NCI-H526 (cell line): ENCODE data around the gene FNBP1.

ENCODE experiments used
- DNase-seq, 2 experiments: peaks; one replicate each; lab custom pipeline; 2025; lab: John Stamatoyannopoulos, UW

FNBP1 gene

GRCh38 chr9:130042885-130043653 lies at the start of gene FNBP1:
TSS of gene FNBP1 (minus strand) at chr9:130043189. CDS start at chr9:130042975, 214 bp downstream.
- peak; percentile 40 to 85 for DNase-seq

- no peak for DNase-seq
These were observed 47.9 kb upstream of the FNBP1 start for GRCh38 chr9:130090915-130091314.

GRCh38 chr9:130089141-130089540 lies 46.2 kb upstream of the FNBP1 start:
- no peak for DNase-seq

DNA sequence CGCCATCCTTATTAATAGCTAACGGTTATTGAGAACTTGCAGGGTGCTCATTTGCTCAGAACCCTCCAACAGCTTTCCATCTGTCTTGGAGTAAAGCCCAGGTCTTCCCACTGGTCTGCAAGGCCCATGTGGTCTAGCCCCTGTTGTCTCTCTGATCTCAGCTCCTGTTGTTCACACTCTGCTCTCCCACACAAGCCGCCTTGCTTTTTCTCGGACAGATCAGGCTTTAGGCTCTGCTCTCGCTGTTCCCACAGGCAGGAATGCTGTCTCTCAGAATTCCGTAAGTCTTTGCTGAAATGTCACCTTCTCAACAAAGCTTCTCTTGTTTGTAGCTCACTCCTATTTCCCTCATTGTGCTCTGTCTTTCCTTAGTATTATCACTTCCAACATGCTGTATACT lies 45.1 kb upstream of the FNBP1 start:
- DNase-seq = no peak

DNA sequence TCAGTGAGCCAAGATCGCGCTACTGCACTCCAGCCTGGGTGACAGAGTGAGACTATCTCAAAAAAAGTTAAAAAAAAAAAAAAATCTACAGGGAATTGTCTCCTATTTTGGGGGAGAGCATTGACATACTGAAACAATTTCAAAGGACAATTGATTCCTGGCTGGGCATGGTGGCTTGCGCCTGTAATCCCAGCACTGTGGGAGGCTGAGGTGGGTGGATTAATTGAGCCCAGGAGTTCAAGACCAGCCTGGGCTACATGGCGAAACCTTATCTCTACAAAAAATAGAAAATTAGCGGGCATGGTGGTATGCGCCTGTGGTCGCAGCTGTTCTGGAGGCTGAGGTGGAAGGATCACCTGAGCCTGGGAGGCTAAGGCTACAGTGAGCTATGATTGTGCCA lies 41.3 kb upstream of the FNBP1 start:
- no peak for DNase-seq

DNA sequence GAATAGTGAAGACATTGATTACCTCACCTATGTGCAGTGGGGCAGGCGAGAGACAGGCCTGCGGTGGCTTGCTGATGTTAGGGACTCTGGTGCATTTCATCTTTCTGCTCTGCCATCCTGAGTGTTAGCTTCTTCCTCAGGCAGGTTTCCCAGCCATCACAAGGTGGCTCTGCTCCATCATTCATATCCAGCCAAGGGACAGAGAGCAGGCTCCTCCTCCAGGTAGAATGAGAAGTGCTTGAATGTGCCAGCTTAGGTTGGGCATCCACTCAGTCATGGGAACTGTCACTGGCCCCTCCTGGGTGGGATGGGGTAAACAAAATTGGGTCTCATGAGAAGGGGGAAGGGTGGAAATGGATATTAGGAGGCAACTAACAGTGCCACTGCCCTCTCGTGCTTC lies 35.6 kb upstream of the FNBP1 start:
- DNase-seq = no peak

GRCh38 chr9:130073373-130073772 lies 30.4 kb upstream of the FNBP1 start:
- no peak for DNase-seq

- DNase-seq = no peak
These were observed 29.7 kb upstream of the FNBP1 start for GRCh38 chr9:130072515-130073235.

DNA sequence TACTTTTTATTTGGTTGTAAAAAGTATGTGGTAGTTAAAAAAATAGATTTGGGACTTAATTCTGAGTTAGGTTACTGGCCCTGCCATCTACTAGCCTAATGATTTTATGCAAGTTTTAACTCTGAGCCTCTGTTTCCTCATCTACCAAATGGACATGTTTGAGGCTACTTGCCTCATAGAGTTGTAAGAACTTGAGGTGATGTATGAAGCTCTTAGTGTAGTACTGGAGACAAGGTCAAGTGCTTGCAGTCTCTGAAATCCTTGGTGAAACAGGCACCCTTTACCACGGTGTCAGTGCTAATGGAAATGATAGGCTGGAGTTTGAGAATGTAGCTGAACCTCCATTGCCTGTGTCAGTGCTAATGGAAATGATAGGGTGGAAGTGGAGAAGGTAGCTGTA lies 26.1 kb upstream of the FNBP1 start:
- DNase-seq = no peak

DNA sequence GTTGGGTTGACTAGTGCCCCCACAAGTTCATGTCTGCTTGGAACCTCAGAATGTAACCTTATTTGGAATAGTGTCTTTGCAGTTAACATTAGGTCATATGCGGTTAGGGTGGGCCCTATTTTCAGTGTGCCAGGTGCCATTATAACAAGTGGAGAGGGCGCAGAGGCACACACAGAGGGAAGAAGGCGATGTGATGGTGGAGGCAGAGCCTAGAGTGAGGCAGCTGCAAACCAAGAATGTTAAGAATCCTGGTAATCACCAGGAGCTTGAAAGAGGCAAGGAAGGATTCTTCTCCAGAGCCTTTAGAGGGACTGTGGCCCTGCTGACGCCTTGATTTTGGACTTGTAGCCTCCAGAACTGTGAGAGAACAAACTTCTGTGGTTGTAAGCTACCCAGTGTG lies 21.6 kb upstream of the FNBP1 start:
- DNase-seq = no peak

- no peak for DNase-seq
These were observed 19.8 kb upstream of the FNBP1 start for GRCh38 chr9:130062750-130063149.

DNA sequence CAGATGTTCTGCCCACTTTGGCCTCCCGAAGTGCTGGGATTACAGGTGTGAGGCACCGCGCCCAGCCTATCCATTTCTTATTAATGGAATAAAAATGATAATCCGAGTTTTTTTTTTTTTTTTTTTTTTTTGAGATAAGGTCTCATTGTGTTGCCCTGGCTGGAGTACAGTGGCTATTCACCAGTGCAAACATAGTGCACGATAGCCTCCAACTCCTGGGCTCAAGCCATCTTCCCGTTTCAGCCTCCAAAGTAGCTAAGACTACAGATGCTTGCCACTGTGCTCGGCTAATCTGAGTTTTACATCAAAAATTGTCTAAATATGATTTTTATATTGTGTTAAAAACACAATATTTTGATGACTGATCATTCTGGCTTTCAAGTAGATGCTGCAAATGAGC lies 17.3 kb upstream of the FNBP1 start:
- DNase-seq = no peak

- no peak for DNase-seq
These were observed 15.9 kb upstream of the FNBP1 start for GRCh38 chr9:130058887-130059286.

- no peak for DNase-seq
These were observed 15.2 kb upstream of the FNBP1 start for GRCh38 chr9:130058154-130058553.

- DNase-seq = no peak
These were observed 11.8 kb upstream of the FNBP1 start for GRCh38 chr9:130054820-130055219.

- DNase-seq = peak in 1 of 2 experiments; percentile 10
These were observed 11.4 kb upstream of the FNBP1 start for GRCh38 chr9:130054325-130054786.

- DNase-seq = peak in 1 of 2 experiments; percentile 69
These were observed 10.7 kb upstream of the FNBP1 start, which contains the start of gene GPR107 for GRCh38 chr9:130053504-130054324. TSS of gene GPR107 (plus strand) at chr9:130053906. CDS start at chr9:130053933, 27 bp downstream.

GRCh38 chr9:130053109-130053503 lies 10.1 kb upstream of the FNBP1 start:
- no peak for DNase-seq

DNA sequence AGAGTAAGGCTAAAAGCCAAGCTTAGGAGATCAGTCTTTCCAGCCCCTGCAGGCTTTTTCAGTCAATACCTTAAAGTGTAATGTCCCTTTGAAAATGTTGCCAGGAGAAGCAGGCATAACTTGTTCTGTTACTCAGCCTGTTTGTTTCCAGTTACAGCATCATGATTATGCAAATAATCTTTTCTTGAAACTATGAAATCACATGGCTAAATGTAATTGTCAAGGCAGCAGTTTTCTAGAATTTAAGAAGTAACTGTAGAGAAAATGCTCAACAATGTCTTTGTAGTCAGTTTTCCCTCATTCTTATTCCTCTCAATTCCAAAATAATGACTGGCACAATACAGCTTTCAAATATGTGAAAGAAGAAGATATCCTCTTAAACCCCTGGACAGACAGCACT lies 8.9 kb upstream of the FNBP1 start:
- DNase-seq = peak; percentile 42 to 45

DNA sequence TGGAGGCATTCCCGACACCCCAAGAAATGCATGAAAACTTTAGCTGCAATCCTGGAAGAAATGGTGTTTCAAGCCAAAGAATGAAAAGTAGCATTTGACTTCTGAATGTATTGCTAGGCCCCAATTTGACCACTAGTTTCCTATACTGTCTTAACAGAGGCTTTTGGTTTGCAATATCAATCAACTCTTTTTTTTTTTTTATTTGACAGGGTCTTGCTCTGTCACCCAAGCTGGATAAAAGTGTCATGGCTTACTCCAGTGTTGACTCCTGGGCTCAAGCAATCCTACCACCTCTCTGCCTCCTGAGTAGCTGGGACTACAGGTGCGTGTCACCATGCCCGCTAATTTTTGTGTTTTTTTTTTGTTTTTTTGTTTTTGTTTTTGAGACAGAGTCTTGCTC lies 7.5 kb upstream of the FNBP1 start:
- DNase-seq = no peak

DNA sequence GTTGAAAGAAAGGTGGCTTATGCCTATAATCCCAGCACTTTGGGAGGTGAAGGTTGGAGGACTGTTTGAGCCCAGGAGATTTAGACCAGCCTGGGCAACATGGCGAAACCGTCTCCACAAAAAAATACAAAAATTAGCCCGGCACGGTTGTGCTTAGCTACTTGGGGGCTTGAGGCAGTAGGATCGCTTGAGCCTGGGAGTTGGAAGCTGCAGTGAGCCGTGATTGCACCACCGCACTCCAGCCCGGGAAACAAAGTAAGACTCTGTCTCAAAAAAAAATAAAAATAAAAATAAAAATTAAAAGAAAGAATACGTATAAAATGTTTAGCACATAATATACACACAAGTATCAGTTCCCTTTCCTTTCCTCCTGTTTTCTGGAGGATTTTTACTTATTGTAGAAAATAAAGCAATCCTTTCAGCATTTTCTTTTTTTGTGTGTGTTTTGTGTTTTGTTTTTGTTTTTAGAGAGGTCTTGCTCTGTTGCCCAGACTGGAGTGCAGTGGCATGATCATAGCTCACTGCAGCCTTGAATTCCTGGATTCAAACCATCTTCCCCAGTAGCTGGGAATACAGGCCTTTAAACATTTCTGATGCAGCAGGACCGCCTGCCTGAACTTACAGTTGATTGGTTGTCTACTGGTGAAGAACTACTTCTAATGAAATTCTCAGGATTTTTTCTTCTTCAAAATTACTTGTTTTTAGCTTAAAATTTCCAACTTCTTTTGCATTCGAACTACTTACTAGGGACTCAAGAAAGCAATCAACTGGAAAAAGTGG lies 6.6 kb upstream of the FNBP1 start:
- no peak for DNase-seq
